ENCODE results near the gene MEF2B.

DNA sequence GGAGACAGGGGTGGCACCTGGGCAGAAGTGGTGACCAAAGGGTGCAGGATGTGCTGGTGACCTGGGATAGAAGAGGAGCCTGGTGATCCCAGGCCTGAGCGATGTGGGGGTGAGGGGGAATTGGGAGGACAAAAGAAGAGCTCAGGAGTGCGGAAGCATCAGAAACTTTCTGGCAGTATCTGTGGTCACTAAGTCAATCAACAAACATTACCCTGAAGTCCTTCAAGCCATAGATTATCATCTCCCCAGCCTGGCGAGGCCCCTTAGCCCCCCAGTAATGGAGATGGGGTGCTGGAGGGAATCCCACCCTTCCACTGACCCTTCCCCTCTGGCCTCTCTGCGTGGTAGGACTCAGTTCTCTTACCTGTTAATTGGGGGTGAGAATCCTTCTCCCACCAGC, 10.5 kb downstream of the MEF2B start:
- no peak for TF ChIP-seq TAF1 (IDR thresholded peaks at IDR 0.05; ENCODE audit: low read depth)
- no peak for TF ChIP-seq POLR2AphosphoS5 (IDR thresholded peaks at IDR 0.05)
- no peak for TF ChIP-seq EZH2 (IDR thresholded peaks at IDR 0.05; ENCODE audit: borderline replicate concordance, insufficient read depth, low read length, poor library complexity, severe bottlenecking)
- no peak for TF ChIP-seq EP300 (conservative IDR thresholded peaks at IDR 0.05; ENCODE audit: poor library complexity, severe bottlenecking)
- no peak for TF ChIP-seq CTCF (IDR thresholded peaks at IDR 0.05; ENCODE audit: poor library complexity, severe bottlenecking)
